GM12874 (cell line): ENCODE measurements around the gene TXNIP.

ENCODE experiments used
- TF ChIP-seq, protein P1 (sequence below): IDR thresholded peaks from 2 replicates; pipeline ENCODE4 v1.5.1; 2011; ENCODE audit warnings: low read depth, mild to moderate bottlenecking, control low read depth, low read length, moderate library complexity; ENCODE audit not compliant: insufficient read depth

Gene TXNIP

GRCh38 chr1:145957443-145958319 lies 38.7 kb downstream of the TXNIP start, which contains the start of gene LIX1L:
TSS of gene LIX1L (minus strand) at chr1:145958017. CDS start at chr1:145957927, 90 bp downstream.
- TF ChIP-seq, protein P1, sequence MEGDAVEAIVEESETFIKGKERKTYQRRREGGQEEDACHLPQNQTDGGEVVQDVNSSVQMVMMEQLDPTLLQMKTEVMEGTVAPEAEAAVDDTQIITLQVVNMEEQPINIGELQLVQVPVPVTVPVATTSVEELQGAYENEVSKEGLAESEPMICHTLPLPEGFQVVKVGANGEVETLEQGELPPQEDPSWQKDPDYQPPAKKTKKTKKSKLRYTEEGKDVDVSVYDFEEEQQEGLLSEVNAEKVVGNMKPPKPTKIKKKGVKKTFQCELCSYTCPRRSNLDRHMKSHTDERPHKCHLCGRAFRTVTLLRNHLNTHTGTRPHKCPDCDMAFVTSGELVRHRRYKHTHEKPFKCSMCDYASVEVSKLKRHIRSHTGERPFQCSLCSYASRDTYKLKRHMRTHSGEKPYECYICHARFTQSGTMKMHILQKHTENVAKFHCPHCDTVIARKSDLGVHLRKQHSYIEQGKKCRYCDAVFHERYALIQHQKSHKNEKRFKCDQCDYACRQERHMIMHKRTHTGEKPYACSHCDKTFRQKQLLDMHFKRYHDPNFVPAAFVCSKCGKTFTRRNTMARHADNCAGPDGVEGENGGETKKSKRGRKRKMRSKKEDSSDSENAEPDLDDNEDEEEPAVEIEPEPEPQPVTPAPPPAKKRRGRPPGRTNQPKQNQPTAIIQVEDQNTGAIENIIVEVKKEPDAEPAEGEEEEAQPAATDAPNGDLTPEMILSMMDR, result no peak

DNA sequence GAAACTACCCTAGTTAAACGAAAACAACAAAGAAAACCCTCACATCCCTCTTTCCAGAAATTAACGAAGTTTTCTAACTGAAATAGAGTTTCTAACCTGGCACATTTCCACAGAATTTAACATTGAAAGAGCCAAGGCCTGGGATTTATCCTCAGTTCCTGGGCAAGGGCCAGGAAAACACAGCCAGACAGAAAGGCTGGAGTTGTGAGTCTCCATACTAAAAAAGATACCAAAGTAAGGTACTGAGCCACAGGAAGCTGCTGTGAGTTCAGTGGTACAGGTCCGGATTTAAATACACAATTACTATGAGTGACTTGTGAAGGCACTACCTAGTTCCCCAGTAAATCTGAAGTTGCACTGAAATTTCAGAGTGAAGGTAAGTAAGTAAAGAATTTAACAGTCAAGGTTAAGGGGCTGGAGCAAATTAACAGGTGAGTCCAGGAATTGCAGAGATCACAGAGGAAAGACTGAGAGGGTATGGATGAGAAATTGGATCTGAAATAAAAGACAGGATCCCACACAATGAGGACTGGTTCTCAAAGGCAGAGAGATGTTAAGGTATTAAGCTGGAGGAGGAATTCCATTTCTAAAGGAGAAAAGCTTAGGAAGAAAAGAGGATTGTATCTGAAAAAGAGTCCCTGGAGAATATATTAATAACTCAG lies 39.5 kb downstream of the TXNIP start:
- TF ChIP-seq, protein P1, result no peak

DNA sequence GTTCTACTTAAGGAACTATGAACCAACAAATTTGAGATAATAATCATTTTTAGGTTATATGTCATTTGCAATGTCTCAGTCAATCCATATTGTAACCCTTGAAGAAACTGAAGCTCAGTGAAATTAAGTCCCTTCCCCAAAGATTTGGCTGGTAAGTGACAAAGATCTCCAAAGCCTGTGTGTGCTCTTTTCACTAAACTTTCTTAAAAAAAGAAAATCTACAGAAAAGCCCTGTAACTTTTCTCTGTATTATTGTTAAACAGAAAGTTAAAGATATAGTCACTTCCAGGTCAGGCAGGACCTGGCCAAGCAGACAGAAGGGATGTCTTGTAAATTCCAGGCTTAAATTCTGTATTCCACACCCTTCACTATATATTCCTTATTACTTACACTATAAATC lies 40.0 kb downstream of the TXNIP start:
- TF ChIP-seq, protein P1, result no peak

GRCh38 chr1:145955436-145955835 lies 40.9 kb downstream of the TXNIP start:
- TF ChIP-seq, protein P1, result no peak

- TF ChIP-seq, protein P1, result no peak
Measured at GRCh38 chr1:145953861-145954260, 42.5 kb downstream of the TXNIP start.

- TF ChIP-seq, protein P1, result no peak
Measured at GRCh38 chr1:145952903-145953302, 43.5 kb downstream of the TXNIP start.

DNA sequence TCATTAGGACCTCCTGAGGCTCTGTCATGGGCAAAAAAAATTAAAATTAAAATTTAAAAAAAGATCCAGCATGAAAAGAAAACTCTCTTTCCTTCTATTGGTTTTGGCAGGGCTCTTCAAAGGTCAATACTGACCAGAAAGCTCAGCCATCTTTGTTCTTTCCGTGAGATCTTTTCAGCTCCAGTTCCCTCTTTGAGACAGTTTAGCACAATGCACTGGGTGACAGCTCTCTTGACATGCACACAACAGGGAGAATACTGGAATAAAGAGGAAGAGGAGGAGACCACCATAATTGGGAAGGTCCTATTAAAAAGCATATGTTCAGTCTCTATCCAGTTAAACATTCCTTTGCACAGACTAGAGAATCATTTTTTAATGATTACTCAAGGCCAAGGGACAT lies 44.9 kb downstream of the TXNIP start:
- TF ChIP-seq, protein P1, result no peak
